ENCODE measurements around the gene CAMKK2. TPM values are rescaled to one million over a fixed set of nuclear protein-coding genes. Genes with fewer than 3 reads are reported as not detected.
"Not testable (repeated sequence)": the region's sequence is repeated elsewhere in the genome, so short reads cannot be mapped to it uniquely, and the experiment has no call there.

The CAMKK2 gene
- total RNA-seq, 1 donor from 2014 or later: 34.4 TPM

DNA sequence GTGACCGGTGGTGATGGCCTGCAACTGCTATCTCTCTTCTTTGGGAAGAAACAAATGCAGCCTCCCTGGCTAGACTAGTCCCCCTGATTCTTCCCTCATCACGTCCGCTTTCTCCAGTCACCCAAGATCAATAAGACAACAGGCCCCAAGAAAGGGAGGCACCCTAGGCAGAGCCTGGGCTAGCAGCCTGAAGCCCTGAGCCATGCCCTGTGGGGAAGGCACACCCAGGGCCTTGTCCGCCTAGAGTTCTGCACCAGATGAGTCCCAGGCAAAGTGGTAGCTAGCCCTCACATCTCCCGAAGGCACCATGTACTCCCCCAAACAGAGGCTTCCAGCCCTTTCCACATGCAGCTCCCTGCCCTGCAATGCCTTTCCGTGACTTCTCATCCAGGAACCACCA is 35.1 kb downstream of the CAMKK2 start:
- DNase-seq (ENCODE audit: extremely low spot score, unreplicated experiment): no peak
- Mint-ChIP-seq H3K4me3 (no peak overlapping the region), H3K4me1 (ENCODE audit: unreplicated experiment) (no peaks in the 10 kb centered on the region), H3K27me3 (no peaks in the 10 kb centered on the region), H3K9me3 (no peaks in the 10 kb centered on the region), H3K36me3 (peaks cover 30% of the 10 kb centered on the region), H3K27ac (no peak overlapping the region)
- TF ChIP-seq, protein P1, sequence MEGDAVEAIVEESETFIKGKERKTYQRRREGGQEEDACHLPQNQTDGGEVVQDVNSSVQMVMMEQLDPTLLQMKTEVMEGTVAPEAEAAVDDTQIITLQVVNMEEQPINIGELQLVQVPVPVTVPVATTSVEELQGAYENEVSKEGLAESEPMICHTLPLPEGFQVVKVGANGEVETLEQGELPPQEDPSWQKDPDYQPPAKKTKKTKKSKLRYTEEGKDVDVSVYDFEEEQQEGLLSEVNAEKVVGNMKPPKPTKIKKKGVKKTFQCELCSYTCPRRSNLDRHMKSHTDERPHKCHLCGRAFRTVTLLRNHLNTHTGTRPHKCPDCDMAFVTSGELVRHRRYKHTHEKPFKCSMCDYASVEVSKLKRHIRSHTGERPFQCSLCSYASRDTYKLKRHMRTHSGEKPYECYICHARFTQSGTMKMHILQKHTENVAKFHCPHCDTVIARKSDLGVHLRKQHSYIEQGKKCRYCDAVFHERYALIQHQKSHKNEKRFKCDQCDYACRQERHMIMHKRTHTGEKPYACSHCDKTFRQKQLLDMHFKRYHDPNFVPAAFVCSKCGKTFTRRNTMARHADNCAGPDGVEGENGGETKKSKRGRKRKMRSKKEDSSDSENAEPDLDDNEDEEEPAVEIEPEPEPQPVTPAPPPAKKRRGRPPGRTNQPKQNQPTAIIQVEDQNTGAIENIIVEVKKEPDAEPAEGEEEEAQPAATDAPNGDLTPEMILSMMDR (conservative IDR thresholded peaks at IDR 0.05): no peak

DNA sequence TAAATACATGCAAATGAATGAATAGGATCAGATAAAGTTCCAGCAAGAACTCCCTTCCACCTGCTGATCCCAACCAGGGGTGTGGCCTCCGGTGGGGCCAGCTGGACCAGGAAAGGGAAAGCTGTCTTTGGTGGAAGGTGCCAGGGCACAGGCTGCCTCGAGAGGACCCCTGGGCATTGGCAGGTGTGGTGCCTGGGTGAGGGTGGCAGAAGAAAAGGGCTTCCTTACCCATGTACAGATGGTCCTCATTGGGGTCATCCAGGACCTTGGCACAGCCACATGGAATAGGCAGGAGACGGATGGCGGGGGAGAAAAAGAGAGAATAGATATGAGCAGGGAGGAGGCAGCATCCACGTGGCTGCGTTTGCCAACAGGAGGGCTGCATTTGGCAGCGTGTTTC is 36.4 kb downstream of the CAMKK2 start:
- H3K4me3 Mint-ChIP-seq: no peak overlapping the region
- H3K9me3 Mint-ChIP-seq: no peaks in the 10 kb centered on the region
- TF ChIP-seq, protein P1 (conservative IDR thresholded peaks at IDR 0.05): no peak
- H3K27me3 Mint-ChIP-seq: no peaks in the 10 kb centered on the region
- no peaks in the 10 kb centered on the region for H3K4me1 Mint-ChIP-seq (ENCODE audit: unreplicated experiment)
- no peak overlapping the region for H3K27ac Mint-ChIP-seq
- DNase-seq (ENCODE audit: extremely low spot score, unreplicated experiment): no peak
- peaks cover 35% of the 10 kb centered on the region for H3K36me3 Mint-ChIP-seq

DNA sequence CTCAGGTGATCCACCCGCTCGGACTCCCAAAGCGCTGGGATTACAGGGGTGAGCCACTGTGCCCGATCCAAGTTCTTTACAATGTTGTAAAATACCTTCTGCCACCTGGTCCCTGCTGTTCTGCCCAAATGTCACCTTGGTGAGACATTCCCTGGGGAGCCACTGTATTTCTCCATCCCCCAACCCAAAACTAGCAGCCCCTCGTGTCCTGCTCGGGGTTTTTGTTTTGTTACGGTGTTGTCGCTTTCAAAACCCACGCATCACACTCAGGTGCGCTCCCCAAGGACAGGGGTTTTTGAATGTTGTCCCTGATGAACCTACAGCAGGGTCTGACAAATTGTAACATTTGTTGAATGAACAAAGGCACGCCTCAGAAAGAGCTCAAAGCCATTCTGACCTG is 37.4 kb downstream of the CAMKK2 start:
- TF ChIP-seq, protein P1 (conservative IDR thresholded peaks at IDR 0.05): no peak
- Mint-ChIP-seq H3K27me3 (no peaks in the 10 kb centered on the region), H3K4me1 (ENCODE audit: unreplicated experiment) (no peaks in the 10 kb centered on the region), H3K9me3 (no peaks in the 10 kb centered on the region), H3K36me3 (peaks cover 37% of the 10 kb centered on the region), H3K27ac (no peak overlapping the region), H3K4me3 (no peak overlapping the region)
- no peak for DNase-seq (ENCODE audit: extremely low spot score, unreplicated experiment)

DNA sequence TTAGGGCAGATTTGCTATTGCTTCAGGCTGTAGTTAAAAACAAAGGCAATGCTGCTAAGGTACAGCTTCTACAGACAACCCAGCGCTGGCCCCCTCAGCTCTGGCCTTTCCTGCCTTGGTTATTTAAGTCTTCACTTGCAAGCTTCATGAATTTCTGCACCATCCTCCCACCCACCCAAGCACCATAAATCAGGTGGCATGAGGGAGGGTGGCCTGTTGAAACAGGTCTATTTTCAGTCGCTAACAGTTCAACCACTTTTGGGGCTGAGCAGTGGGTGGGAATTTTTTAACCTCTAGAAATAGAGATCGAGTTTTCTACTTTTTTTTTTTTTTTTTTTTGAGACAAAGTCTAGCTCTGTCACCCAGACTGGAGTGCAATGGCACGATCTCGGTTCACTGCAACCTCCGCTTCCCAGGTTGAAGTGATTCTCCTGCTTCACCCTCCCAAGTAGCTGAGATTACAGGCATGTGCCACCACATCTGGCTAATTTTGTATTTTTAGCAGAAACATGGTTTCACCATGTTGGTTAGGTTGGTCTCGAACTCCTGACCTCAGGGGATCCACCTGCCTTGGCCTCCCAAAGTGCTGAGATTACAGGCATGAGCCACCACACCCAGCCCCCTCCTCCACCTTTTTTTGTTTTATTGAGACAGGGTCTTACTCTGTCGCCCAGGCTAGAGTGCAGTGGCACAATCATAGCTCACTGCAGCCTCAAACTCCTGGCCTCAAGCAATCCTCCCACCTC is 38.6 kb downstream of the CAMKK2 start:
- DNase-seq (ENCODE audit: extremely low spot score, unreplicated experiment); H3K4me1 Mint-ChIP-seq (ENCODE audit: unreplicated experiment); H3K27me3 Mint-ChIP-seq; H3K27ac Mint-ChIP-seq; H3K9me3 Mint-ChIP-seq; H3K4me3 Mint-ChIP-seq: not testable (repeated sequence)
- H3K36me3 Mint-ChIP-seq: peaks cover 44% of the 10 kb centered on the region

DNA sequence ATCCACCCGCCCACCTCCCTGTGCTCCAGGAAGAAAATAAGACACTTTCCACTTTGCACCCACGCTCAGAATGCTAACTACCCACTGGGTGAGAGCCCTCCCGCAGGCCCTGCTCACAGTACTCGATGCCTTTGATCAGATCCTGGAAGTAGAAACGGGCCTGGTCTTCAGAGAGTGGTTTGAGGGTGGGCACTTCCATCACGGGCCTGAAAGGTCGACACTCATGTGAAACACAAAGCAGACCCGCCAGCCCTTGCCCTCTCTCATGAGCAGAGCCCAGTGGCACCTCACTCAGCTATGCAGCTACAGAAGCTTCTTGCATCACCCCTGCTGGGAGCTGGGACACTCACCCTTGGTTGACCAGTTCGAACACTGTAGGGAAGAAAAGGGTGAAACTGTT is 41.1 kb downstream of the CAMKK2 start:
- H3K36me3 Mint-ChIP-seq: peaks cover 47% of the 10 kb centered on the region
- no peak for DNase-seq (ENCODE audit: extremely low spot score, unreplicated experiment)
- no peak overlapping the region for H3K4me3 Mint-ChIP-seq
- peak overlapping the region; percentile 28 for H3K27ac Mint-ChIP-seq
- H3K9me3 Mint-ChIP-seq: no peaks in the 10 kb centered on the region
- no peaks in the 10 kb centered on the region for H3K4me1 Mint-ChIP-seq (ENCODE audit: unreplicated experiment)
- no peaks in the 10 kb centered on the region for H3K27me3 Mint-ChIP-seq
- TF ChIP-seq, protein P1 (conservative IDR thresholded peaks at IDR 0.05): no peak

DNA sequence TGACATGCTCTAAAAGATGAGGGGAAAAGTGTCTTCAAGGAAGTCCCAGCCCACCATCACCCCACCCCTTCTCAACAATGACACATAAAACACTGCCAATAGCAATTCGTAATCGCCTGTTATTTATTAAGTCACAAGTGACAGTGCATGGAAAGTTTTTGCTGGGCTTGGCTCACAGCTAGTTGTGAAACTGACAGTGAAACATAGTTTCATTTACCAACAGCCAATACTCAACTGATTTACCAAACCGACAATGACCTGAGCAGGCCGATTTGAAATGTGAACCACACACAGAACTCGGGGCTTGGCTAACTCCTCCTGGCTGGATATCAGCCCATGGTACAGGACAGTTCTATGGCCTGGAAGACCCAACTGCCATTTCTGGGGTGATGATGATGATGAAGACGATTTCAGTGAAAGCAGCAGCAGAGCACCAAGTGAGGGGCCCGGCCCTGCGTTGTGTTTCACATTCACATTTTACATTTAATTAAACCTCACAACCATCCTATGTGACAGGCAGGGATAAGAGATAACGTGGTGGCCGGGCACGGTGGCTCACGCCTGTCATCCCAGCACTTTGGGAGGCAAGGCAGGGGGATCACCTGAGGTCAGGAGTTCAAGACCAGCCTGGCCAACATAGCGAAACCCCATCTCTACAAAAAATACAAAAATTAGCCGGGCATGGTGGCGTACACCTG is 42.7 kb downstream of the CAMKK2 start:
- DNase-seq (ENCODE audit: extremely low spot score, unreplicated experiment): no peak
- TF ChIP-seq, protein P1 (conservative IDR thresholded peaks at IDR 0.05): no peak
- Mint-ChIP-seq H3K4me3 (no peak overlapping the region), H3K27me3 (no peaks in the 10 kb centered on the region), H3K27ac (no peak overlapping the region), H3K9me3 (no peaks in the 10 kb centered on the region), H3K36me3 (peaks cover 41% of the 10 kb centered on the region), H3K4me1 (ENCODE audit: unreplicated experiment) (no peaks in the 10 kb centered on the region)
